GM23338 (cell line): ENCODE data around the gene RBP7. TPM values are rescaled to one million over a fixed set of nuclear protein-coding genes. Genes with fewer than 3 reads are reported as not detected.

Experiments
- ATAC-seq: fragments of 200-7000 bp; cut with Tn5 transposase; 3 replicates; pipeline ENCODE4 v1.9.1; 2020
- DNase-seq: peaks from one replicate; pipeline ENCODE4 v3.0.0-alpha.2; 2015; ENCODE audit warnings: low spot score
- H2AFZ ChIP-seq: fragments of 200-600 bp; sonication (generic); 2 replicates; pipeline ENCODE4 v1.8.0; 2016; ENCODE audit warnings: antibody characterized with exemption, mild to moderate bottlenecking, moderate library complexity
- H3F3A ChIP-seq: fragments of 200-600 bp; sonication (generic); replicated peaks from 2 replicates; pipeline ENCODE4 v1.8.0; 2017; ENCODE audit warnings: antibody characterized with exemption, mixed run types, low read depth
- H3K27ac ChIP-seq: fragments of 200-600 bp; sonication (generic); 2 replicates; pipeline ENCODE4 v1.6.1; 2016; ENCODE audit warnings: low read depth
- H3K27me3 ChIP-seq: fragments of 200-600 bp; sonication (generic); 2 replicates; pipeline ENCODE4 v1.8.0; 2016; ENCODE audit warnings: mild to moderate bottlenecking, mixed run types, moderate library complexity; ENCODE audit not compliant: insufficient read depth
- H3K36me3 ChIP-seq: fragments of 200-600 bp; sonication (generic); 2 replicates; pipeline ENCODE4 v1.8.0; 2016; ENCODE audit warnings: mild to moderate bottlenecking; ENCODE audit not compliant: insufficient read depth
- H3K4me1 ChIP-seq: fragments of 200-600 bp; sonication (generic); 2 replicates; pipeline ENCODE4 v1.8.0; 2016; ENCODE audit warnings: mild to moderate bottlenecking, moderate library complexity; ENCODE audit not compliant: insufficient read depth
- H3K4me2 ChIP-seq: fragments of 200-600 bp; sonication (generic); 2 replicates; pipeline ENCODE4 v1.7.1; 2017; ENCODE audit warnings: mixed run types
- H3K4me3 ChIP-seq: fragments of 200-600 bp; sonication (generic); 2 replicates; pipeline ENCODE4 v1.6.1; 2016; ENCODE audit warnings: mixed run types
- H3K79me2 ChIP-seq: fragments of 200-600 bp; sonication (generic); replicated peaks from 2 replicates; pipeline ENCODE4 v1.8.0; 2017; ENCODE audit warnings: mild to moderate bottlenecking; ENCODE audit not compliant: insufficient read depth
- H3K9me2 ChIP-seq: fragments of 200-600 bp; sonication (generic); 2 replicates; pipeline ENCODE4 v1.8.0; 2017; ENCODE audit not compliant: insufficient read depth
- H4K20me1 ChIP-seq: fragments of 200-600 bp; sonication (generic); replicated peaks from 2 replicates; pipeline ENCODE4 v1.8.0; 2017; ENCODE audit warnings: mild to moderate bottlenecking; ENCODE audit not compliant: insufficient read depth
- H3K27ac Mint-ChIP-seq: 2 replicates; pipeline ENCODE4 v1.8.0; 2020; ENCODE audit warnings: inconsistent platforms, mild to moderate bottlenecking, moderate library complexity, mixed read lengths
- H3K27me3 Mint-ChIP-seq: 3 replicates; pipeline ENCODE4 v1.8.0; 2022; ENCODE audit warnings: low read depth, mild to moderate bottlenecking, moderate library complexity, mixed read lengths, inconsistent platforms; ENCODE audit not compliant: insufficient read depth, poor library complexity
- H3K36me3 Mint-ChIP-seq: 3 replicates; pipeline ENCODE4 v1.8.0; 2021; ENCODE audit warnings: low read depth, mild to moderate bottlenecking, inconsistent platforms, moderate library complexity, mixed read lengths
- H3K4me1 Mint-ChIP-seq: 3 replicates; pipeline ENCODE4 v1.8.0; 2020; ENCODE audit warnings: mild to moderate bottlenecking, inconsistent platforms, mixed read lengths
- H3K4me3 Mint-ChIP-seq: 3 replicates; pipeline ENCODE4 v1.8.0; 2021; ENCODE audit warnings: moderate library complexity, mild to moderate bottlenecking, inconsistent platforms, mixed read lengths
- H3K9me3 Mint-ChIP-seq: 3 replicates; pipeline ENCODE4 v1.8.0; 2020; ENCODE audit warnings: moderate library complexity, mild to moderate bottlenecking, inconsistent platforms, mixed read lengths
- EZH2phosphoT487 ChIP-seq: fragments of 200-600 bp; sonication (generic); IDR thresholded peaks from one replicate; pipeline ENCODE4 v1.8.1; 2018; ENCODE audit warnings: antibody characterized with exemption; ENCODE audit not compliant: unreplicated experiment
- STAT1 ChIP-seq: IDR thresholded peaks from one replicate; pipeline ENCODE4 v1.6.1; 2016; ENCODE audit warnings: antibody characterized with exemption; ENCODE audit not compliant: unreplicated experiment
- ZNF462 ChIP-seq: fragments of 250-450 bp; sonication (Bioruptor Pico); IDR thresholded peaks from 2 replicates; pipeline ENCODE4 v1.5.0; 2020; ENCODE audit warnings: mild to moderate bottlenecking, moderate library complexity
- polyA plus RNA-seq: library from polyadenylated mRNA; unstranded; fragments of >200 nt; fragmentation: Nextera tagmentation; extraction: Ambion mirVana; gene quantifications from 2 replicates; pipeline ENCODE4 v1.2.1, GENCODE V29; 2016
- total RNA-seq: library from RNA; depleted of rRNA; stranded (reverse); fragments of >200 nt; shearing (Covaris generic); gene quantifications from 2 replicates; pipeline ENCODE4 v1.2.3, GENCODE V29; 2014

RBP7 gene
- total and polyA plus RNA-seq, 2 experiments from 2014 or later, result 3.2 to 16.7 TPM

GRCh38 chr1:10050611-10051010 lies 53.6 kb downstream of the RBP7 start (continued):
- TF ChIP-seq ZNF462 (CRISPR knock-in tag), result no peak

- H3K27ac ChIP-seq, result no peak overlapping the region
- Mint-ChIP-seq H3K36me3 (peaks cover 17% of the 10 kb centered on the region), H3K9me3 (no peaks in the 10 kb centered on the region), H3K4me1 (peaks cover 13% of the 10 kb centered on the region), H3K4me3 (no peak overlapping the region), H3K27me3 (peaks cover 3% of the 10 kb centered on the region), H3K27ac (no peak overlapping the region)
- no peaks in the 10 kb centered on the region for H3F3A ChIP-seq
- no peaks in the 10 kb centered on the region for H3K27me3 ChIP-seq
- DNase-seq, result no peak
- H3K9me2 ChIP-seq, result no peaks in the 10 kb centered on the region
- peaks cover 10% of the 10 kb centered on the region for H3K4me1 ChIP-seq
- peaks cover 100% of the 10 kb centered on the region for H3K79me2 ChIP-seq
- no peak overlapping the region for H3K4me3 ChIP-seq
- TF ChIP-seq STAT1, result no peak
- TF ChIP-seq EZH2phosphoT487, result no peak
- TF ChIP-seq ZNF462 (CRISPR knock-in tag), result no peak
- H3K36me3 ChIP-seq, result no peaks in the 10 kb centered on the region
- H4K20me1 ChIP-seq, result peaks cover 50% of the 10 kb centered on the region
- H3K4me2 ChIP-seq, result no peak overlapping the region
- ATAC-seq, result no peak
- no peak overlapping the region for H2AFZ ChIP-seq
These were observed 54.6 kb downstream of the RBP7 start for GRCh38 chr1:10051656-10052055.
